HG02970 (cell line): ENCODE measurements around the gene ULK4.
"Not testable (repeated sequence)": the region's sequence is repeated elsewhere in the genome, so short reads cannot be mapped to it uniquely, and the experiment has no call there.

ENCODE experiments used
- ATAC-seq: cut with Tn5 transposase; IDR thresholded peaks from one replicate; pipeline ENCODE4 v1.9.1; 2021; ENCODE audit warnings: mild to moderate bottlenecking, moderate library complexity, moderate number of reproducible peaks; ENCODE audit not compliant: unreplicated experiment, low FRiP score

The ULK4 gene

DNA sequence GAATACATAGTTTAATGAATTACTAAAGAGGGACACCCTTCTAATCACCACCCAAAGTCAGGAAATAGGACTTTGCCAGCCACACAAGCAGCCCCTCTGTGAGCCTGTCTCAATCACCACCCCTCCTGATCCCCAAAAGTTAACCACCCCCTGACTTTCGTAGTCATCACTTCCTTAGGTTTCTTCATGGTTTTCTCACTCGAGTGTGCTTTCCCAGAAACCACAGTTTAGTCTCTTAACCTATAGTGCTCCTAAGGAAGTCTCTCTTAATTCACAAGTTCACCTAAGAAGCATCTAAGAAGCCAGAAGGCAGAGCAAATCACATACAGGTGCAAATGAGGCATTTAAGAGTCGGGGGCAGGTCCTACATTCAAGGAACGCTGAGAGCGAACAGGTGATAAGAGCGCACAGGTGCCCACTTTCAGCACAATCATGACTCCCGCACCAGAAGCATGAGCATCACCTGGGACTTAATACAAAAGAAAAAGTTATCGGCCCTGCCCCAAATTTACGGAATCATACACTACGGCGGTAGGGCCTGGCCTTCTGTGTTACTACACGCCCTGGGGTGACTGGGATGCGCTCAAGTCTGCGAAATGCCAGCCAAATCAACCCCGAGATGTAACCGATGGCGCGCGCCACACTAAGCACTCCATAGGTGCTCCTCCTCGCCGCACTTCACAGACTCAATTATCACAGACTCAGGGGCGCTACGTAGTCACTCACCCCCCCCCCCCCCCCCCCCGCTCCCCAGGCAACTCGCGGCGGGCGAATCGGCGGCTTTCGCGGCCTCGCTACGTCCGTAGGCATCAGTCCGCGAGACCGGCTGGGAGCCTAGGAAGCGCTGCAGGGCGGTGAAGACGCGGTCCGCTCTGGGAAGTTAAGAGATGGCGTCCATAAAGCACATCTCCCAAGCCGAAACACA, 815 bp downstream of the ULK4 start:
- ATAC-seq, result peak; percentile 14

DNA sequence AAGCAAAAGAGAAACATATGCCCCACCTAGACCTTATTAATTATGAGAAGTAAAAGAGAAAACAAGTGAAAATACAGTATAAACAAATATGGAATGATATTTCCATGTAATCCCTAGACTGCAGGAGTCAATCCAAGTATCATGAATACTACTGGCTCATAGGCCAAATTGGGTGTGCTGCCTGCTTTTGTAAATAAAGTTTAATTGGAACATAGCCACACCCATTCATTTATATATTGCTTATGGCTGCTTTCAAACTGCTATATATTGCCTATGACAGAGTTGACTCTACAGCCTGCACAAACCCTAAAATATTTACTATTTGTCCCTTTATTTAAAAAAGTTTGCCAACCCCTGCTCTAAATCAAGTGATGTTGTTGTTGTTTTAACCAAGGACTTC, 5.3 kb downstream of the ULK4 start:
- no peak for ATAC-seq

DNA sequence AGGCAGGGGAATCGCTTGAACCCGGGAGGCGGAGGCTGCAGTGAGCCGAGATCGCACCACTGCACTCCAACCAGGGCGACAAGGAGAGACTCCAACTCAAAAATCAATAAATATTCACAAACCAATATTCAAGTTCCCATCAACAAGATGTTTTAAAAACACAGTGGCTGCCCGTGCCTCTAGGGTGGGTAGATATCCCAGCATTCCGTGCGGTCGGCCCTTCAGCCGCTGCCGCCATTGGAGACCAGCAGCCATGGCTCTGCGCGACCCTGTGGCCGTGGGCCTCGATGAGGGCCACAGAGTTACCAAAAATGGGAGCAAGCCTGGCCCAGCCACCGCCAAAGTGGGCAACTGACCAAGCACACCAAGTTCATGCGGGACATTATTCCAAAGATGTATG, 6.7 kb downstream of the ULK4 start:
- ATAC-seq, result no peak

DNA sequence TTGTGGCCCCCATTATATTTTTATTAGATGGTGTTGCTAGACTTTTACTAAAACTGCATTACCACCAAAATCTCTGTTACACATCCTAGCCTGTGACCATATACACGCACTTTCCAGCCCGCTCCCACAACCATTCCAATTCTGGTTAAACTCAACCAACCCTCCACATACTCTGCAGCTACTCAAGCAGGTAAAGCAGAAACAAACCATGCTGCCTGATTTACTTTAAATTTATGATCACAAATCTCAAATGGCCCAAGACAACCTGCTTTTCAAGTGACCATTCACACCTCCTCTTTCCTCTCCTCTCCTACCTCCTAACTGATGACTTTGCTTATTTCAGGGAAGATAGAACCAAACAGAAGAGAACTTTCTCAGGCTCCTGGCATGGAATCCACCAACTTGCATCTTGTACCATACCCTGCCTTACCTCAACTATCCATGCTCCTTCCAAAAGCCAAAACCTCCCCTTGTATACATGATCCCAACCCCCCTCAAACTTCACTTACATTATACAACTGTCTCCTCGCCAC, 18.5 kb downstream of the ULK4 start:
- ATAC-seq, result no peak

DNA sequence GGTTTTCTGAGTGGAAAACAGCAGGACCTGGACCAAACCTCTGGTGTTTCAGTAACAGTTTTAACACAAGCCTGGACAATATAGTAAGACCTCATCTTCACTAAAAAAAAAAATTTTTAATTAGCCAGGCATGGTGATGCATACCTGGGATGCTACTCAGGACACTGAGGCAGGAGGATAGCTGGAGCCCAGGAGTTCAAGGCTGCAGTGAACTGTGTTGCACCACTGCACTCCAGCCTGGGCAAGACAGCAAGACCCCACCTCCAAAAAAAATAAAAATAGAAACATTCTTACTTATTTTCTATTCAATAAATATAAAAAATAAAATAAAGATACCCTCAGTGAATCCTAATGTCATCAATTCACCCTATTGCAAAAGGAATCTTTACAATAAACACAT, 21.5 kb downstream of the ULK4 start:
- no peak for ATAC-seq

DNA sequence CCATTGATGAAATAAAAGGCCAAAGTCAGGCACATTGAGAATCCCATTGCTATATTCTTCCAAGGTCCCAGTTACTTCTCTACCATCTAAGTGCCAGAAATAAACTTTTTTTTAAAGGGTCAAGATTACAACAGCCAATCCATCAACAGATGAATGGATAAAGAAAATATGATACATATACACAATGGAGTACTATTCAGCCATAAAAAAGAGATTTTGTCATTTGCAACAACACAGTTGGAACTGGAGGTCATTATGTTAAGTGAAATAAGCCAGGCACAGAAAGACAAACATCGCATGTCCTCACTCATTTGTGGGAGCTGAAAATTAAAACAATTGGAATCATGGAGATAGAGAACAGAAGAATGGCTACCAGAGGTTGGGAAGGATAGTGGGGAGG, 25.5 kb downstream of the ULK4 start:
- ATAC-seq, result no peak

DNA sequence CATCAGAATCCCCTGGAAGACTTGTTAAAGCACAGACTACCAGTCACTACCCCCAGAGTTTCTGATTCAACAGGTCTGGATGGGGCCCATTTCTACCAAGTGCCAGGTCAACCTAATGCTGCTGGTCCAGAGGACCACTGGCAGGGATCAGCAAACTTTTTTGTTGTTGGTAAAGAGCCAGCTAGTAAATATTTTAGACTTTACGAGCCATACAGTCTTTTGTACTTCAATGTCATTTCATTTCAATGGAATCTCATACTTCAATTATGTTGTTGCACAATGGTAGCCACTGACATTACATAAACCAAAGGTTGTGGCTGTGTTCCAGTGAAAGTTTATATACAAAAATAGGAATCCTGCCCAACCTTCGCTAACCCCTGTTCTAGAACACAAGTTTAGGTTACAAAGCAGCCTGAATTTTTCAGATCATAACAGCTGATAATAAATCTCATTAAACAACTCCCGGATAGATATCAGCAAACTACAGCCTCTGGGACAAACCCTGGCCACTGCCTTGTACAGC, 28.7 kb downstream of the ULK4 start:
- no peak for ATAC-seq

DNA sequence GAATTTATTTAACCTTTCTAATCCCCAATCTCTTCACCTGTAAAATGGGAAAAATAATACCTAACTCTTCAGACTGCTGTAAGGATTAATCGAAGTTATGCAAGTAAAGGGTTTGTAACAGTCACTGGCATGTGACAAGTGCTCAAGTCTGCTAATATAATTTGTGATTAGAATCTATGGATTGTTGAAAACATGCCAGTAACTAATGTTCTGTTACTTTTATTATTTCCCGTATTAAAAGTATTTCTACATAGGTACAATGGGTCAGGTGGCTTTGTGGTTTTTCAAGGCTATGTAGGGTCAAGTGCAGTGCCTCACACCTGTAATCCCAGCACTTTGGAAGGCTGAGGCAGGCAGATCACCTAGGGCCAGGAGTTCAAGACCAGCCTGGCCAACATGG, 29.4 kb downstream of the ULK4 start:
- no peak for ATAC-seq

DNA sequence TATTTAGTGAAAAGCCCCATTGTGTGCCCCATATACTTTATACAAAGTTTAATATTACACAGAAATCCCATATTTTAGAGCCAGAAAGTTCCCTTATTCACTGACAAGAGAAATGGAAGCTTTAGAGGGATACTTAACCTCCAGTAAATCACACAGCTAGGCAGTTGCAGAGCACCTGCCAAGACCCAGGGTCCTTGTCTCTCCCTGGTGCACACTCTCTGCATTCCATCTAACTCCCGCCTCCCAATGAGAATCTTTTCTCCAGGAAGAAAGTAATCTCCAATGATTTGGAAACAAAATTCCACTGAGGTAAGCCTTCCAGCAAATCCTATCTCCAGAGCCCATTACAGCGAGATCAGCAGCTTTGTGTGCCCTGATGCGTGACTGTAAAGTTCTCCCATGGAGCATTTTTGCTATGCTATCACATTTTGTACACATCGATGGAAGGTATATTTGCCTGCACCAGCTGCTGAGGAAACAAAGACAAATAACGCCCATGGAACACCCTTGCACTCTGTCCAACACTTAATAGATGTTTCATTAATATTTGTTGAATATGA, 41.4 kb downstream of the ULK4 start:
- ATAC-seq, result no peak

DNA sequence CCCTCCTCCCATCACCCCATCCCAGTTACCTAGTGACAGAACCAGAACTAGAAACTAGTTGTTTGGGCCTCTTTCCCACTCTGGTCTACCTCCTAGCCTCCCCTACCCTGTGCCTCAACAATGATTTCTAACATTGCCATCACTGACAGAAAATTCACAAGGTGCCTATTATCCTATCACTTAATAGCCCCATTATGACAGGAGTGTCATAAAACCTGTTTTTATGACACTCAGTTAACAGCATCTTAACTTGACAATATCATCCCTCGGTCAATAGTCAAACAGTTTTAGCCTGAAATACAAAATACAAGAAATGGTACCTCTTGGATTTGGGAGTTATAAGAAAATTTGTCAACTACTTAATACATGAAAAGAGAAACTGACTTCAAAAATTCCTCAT, 46.5 kb downstream of the ULK4 start:
- ATAC-seq, result no peak

DNA sequence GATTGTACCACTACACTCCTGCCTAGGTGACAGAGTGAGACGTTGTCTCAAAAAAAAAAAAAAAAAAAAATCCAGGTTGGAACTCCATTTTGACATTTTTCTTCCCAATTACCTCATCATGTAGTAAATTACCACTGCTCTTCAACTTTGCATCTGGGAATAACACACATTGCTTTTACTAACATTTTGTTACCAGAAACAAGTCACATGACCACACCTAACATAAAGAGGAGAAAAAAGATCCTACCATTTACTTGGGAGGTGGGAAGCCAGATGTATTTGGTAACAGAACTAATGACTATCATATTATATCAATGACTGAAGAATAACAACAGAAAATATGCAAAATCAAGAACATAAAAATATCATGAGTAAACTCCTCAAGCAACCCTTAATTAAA, 49.6 kb downstream of the ULK4 start:
- ATAC-seq, result no peak

DNA sequence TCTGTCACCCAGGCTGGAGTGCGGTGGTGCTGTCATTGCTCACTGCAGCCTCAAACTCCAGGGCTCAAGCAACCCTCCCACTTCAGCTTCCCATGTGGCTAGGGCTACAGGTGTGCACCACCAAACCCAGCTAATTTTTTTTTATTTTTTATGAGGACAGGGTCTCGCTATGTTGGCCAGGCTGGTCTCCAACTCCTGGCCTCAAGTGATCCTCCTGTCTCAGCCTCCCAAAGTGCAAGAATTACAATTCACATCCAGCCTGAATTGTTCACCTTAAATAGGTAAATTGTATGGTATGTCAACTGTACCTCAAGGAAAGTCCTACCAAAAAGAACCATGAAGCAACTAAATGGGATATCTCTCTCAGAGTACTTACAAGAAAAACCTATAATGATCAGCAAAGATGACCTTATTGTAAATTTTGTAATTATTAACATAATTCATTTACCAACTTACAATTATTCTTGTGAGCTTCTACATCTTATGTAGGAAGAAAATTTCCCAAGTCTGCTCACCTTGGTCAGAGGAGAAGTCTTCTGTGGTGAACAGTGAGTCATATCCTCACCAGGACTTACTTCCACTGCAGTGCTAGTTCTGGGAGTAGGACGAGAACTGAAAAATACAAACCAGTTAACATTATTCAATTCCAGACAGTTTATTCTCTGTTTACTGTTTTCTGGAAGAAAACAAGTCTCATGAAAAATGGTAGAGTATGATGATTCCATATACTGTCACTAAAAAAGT, 54.4 kb downstream of the ULK4 start:
- no peak for ATAC-seq

DNA sequence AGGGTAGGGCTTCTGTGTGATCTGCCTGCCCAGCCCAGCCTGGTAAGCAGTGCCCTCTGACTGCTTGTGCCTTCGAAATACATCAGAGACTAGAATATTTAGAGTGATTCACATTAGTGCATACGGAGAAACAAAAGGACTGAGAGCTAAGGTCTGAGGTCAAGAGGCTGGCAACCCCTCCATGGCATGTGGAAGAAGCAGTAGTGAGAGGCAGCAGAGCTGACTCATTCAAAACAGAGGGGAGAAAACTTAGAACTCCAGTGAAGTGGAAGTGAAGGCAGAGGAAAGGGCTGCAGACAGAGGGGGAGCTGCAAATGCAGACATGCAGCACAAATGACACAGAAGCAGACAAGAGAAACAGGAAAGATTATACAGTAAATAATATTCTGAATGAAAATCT, 61.6 kb downstream of the ULK4 start:
- no peak for ATAC-seq

DNA sequence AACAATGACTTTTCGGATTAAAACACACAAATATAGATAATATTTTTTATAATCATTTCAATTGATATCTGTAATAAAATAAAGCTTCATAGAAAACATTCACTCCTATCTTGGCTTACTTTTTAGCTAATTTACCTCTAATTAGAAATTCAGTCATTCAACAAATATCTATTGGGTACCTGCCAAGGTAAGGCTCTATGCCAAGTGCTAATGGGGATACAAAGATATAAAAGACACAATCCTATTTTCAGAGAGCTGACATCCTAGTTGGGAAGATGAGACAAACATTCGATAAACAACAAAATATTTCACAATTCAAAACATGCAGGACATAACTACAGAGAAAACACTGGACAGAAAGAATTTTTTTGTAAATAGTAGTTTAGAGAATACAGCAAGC, 63.3 kb downstream of the ULK4 start:
- no peak for ATAC-seq

DNA sequence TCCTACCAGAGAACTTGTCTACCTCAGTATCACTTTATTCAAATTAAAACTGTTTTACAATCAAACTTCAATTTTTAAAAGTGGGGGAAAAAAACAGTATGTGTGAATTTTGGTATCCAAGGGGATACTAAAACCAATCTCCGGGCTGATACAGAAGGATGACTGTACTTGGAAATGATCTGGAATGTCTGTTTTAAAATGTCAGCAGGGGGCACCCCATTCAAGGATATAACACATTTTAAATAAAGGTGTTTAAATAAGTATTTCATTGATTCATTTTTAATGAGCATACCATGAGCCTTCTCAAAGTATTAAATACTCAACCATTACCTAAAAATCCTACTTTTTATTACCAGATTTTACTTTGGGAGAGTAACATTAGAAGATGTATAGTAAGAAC, 67.9 kb downstream of the ULK4 start:
- ATAC-seq, result no peak

DNA sequence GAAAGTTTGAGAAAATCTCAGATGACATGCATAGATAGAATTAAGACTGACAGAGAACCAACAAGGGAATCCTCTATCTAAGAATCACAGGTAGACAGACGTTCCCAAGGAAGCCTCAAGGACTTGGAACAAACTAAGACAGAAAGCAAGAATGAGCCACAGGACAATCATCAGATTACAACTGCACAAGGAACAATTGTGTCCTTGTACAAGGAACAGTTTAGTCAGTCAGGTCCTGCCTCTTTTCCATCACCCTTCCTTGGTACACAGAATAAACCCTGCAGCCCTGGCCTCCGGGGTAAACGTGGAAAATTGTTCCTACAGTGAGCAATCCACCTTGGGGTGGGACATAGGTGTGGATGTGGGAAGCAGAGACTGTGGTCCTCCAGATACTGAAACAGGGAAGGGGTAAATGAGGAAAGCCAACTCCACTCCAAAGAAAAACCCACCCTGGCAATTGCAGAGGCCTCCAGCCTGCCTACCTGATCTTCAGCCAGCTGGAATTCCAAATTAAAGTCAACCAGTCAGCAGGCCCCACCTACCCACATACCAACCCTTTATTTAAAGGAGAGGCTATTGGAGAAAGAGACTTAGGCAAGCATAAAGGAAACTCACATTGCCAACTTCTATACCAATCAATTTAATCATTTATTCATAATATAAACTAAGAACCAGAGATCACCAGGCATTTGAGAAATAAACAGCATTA, 73.4 kb downstream of the ULK4 start:
- ATAC-seq, result no peak

DNA sequence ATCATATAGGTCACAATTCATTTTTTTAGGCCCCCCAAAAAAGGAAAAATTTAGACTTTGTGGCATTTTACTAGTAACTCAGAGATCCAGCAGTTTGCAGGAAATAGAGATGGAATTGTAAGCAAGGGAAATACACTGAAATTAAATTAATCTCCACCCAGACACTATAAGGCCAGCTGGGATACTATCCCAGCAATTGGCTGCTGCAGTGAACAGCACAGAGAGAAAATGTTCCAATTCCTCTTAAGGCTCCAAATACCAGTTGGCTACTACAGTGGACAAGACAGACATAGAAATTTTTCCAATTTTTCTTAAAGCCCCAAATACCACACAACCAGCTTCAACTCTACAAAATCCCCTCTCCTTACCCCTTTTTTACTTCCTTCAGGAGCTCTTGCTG, 78.9 kb downstream of the ULK4 start:
- no peak for ATAC-seq

DNA sequence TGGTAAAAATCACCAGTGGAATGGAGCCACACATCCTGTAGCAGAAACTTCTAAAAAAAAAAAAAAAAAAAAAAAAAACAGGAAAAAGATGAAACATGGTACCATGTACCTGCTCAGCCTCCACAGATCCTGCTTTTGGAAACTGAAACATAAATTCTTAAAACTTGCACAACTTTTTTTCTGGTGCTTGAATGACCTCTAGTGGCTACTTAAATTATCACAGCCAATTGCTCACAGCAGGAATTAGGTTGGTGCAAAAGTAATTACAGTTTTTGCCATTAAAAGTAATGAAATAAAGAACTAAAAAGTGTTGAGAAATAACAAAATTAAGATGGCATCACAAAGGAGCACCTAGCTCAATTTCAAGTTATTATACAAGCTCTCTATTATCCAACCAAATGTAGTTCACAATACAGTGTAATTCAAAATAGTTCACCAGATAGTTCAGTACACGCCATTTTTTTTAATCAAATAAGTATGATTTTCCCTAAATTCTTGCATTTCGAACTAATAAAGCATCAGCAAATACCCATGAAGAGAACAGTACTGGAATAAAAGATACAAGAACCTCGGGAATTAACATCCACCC, 80.6 kb downstream of the ULK4 start:
- ATAC-seq, result no peak

DNA sequence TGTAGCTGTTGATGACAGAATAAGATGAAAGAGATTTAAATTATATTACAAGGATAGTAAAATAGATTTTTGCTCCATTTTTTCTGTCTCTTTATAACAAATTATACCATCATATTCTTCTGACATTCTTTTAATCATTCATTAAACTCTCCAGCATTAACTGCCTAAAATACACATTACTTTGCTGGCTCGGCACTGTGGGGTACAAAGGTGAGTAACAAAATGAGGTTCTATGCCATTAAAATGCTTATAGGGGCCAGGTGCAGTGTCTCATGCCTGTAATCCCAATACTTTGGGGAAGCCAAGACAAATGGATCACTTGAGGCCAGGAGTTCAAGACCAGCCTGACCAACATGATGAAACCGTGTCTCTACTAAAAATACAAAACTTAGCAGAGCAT, 81.5 kb downstream of the ULK4 start:
- ATAC-seq, result no peak

DNA sequence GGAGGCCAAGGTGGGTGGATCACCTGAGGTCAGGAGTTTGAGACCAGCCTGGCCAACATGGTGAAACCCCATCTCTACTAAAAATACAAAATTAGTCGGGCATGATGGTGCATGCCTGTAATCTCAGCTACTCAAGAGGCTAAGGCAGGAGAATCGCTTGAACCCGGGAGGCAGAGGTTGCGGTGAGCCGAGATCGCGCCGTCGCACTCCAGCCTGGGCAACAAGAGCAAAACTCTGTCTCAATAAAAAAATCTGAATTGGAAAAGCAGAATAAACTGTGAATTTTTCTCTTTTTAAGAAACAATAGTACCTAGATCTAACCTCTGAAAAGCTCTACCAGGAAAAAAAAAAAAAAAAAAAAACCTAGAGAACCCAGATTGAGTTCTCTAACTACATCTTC, 84.2 kb downstream of the ULK4 start:
- ATAC-seq, result not testable (repeated sequence)
